Measurements from ENCODE around the gene MTHFSD.

MTHFSD gene

DNA sequence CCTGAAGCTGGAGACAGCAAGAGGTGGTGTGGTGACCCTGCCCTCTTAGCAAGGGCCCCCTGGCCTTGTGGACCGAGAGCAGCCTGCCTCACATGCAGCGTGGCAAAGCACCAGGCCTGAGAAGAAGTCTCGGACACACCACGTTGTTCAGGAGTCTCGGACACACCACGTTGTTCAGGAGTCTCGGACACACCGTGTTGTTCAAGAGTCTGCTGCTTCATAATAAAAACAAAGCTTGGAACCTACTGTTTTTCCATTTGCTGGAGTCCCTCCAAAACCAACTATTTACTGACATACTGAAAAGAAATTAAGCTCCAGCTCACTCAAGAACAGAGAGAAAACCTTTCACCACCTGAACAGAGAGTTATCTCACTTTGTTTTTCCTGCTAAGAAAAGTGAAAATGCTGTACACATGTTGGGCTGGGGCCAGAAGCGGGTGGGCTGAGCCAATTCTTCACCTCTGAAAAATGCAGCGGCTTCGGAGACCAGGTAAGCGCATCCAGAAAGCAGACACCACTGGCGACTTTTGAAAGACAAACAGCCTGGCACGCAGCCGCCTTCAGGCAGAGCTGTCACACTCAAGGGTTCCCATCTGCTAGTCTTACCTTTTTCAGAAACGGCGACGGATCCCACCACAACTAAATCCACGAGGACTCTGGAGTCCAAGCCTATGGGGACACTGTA, 8.9 kb downstream of the MTHFSD start:
- no peak for ATAC-seq
- TF ChIP-seq CREB5 (CRISPR knock-in tag; IDR thresholded peaks at IDR 0.05; ENCODE audit: low read depth) (no peak), GLIS3 (CRISPR knock-in tag; IDR thresholded peaks at IDR 0.05) (no peak), RARB (CRISPR knock-in tag; IDR thresholded peaks at IDR 0.05) (no peak), TCF4 (CRISPR knock-in tag; IDR thresholded peaks at IDR 0.05; ENCODE audit: borderline replicate concordance) (no peak), ZC3H10 (CRISPR knock-in tag; IDR thresholded peaks at IDR 0.05) (no peak), ZNF8 (CRISPR knock-in tag; IDR thresholded peaks at IDR 0.05) (no peak), ISL1 (CRISPR knock-in tag; IDR thresholded peaks at IDR 0.05) (no peak), ESRRG (CRISPR knock-in tag; IDR thresholded peaks at IDR 0.05) (no peak), ZFP30 (CRISPR knock-in tag; IDR thresholded peaks at IDR 0.05) (no peak), ARNTL (CRISPR knock-in tag; IDR thresholded peaks at IDR 0.05; ENCODE audit: borderline replicate concordance, low read depth) (no peak), BACH2 (CRISPR knock-in tag; IDR thresholded peaks at IDR 0.05; ENCODE audit: borderline replicate concordance) (no peak), ZNF70 (CRISPR knock-in tag; IDR thresholded peaks at IDR 0.05) (no peak), PPARA (CRISPR knock-in tag; IDR thresholded peaks at IDR 0.05; ENCODE audit: borderline replicate concordance) (no peak), CSDC2 (CRISPR knock-in tag; IDR thresholded peaks at IDR 0.05) (no peak), TSHZ2 (CRISPR knock-in tag; IDR thresholded peaks at IDR 0.05) (no peak), OSR1 (CRISPR knock-in tag; IDR thresholded peaks at IDR 0.05) (no peak), ZNF565 (CRISPR knock-in tag; conservative IDR thresholded peaks at IDR 0.05; ENCODE audit: low read depth) (no peak)
- TF ChIP-seq, protein P1, sequence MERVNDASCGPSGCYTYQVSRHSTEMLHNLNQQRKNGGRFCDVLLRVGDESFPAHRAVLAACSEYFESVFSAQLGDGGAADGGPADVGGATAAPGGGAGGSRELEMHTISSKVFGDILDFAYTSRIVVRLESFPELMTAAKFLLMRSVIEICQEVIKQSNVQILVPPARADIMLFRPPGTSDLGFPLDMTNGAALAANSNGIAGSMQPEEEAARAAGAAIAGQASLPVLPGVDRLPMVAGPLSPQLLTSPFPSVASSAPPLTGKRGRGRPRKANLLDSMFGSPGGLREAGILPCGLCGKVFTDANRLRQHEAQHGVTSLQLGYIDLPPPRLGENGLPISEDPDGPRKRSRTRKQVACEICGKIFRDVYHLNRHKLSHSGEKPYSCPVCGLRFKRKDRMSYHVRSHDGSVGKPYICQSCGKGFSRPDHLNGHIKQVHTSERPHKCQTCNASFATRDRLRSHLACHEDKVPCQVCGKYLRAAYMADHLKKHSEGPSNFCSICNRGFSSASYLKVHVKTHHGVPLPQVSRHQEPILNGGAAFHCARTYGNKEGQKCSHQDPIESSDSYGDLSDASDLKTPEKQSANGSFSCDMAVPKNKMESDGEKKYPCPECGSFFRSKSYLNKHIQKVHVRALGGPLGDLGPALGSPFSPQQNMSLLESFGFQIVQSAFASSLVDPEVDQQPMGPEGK (CRISPR knock-in tag; IDR thresholded peaks at IDR 0.05; ENCODE audit: borderline replicate concordance), result no peak

- ATAC-seq, result no peak
- TF ChIP-seq ZNF8 (CRISPR knock-in tag; IDR thresholded peaks at IDR 0.05), result no peak
- TF ChIP-seq ZNF565 (CRISPR knock-in tag; conservative IDR thresholded peaks at IDR 0.05; ENCODE audit: low read depth), result no peak
- TF ChIP-seq, protein P1 (CRISPR knock-in tag; IDR thresholded peaks at IDR 0.05; ENCODE audit: borderline replicate concordance), result no peak
- TF ChIP-seq TSHZ2 (CRISPR knock-in tag; IDR thresholded peaks at IDR 0.05), result no peak
- TF ChIP-seq RARB (CRISPR knock-in tag; IDR thresholded peaks at IDR 0.05), result no peak
- no peak for TF ChIP-seq ARNTL (CRISPR knock-in tag; IDR thresholded peaks at IDR 0.05; ENCODE audit: borderline replicate concordance, low read depth)
- no peak for TF ChIP-seq ISL1 (CRISPR knock-in tag; IDR thresholded peaks at IDR 0.05)
- TF ChIP-seq ZNF70 (CRISPR knock-in tag; IDR thresholded peaks at IDR 0.05), result no peak
- no peak for TF ChIP-seq ZC3H10 (CRISPR knock-in tag; IDR thresholded peaks at IDR 0.05)
- no peak for TF ChIP-seq ZFP3 (CRISPR knock-in tag; IDR thresholded peaks at IDR 0.05)
- TF ChIP-seq SNAI2 (CRISPR knock-in tag; IDR thresholded peaks at IDR 0.05), result no peak
- TF ChIP-seq, protein P2, sequence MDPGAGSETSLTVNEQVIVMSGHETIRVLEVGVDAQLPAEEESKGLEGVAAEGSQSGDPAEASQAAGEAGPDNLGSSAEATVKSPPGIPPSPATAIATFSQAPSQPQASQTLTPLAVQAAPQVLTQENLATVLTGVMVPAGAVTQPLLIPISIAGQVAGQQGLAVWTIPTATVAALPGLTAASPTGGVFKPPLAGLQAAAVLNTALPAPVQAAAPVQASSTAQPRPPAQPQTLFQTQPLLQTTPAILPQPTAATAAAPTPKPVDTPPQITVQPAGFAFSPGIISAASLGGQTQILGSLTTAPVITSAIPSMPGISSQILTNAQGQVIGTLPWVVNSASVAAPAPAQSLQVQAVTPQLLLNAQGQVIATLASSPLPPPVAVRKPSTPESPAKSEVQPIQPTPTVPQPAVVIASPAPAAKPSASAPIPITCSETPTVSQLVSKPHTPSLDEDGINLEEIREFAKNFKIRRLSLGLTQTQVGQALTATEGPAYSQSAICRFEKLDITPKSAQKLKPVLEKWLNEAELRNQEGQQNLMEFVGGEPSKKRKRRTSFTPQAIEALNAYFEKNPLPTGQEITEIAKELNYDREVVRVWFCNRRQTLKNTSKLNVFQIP (CRISPR knock-in tag; IDR thresholded peaks at IDR 0.05; ENCODE audit: borderline replicate concordance, low read depth), result no peak
- no peak for TF ChIP-seq TOX (CRISPR knock-in tag; IDR thresholded peaks at IDR 0.05; ENCODE audit: borderline replicate concordance)
- TF ChIP-seq CREB5 (CRISPR knock-in tag; IDR thresholded peaks at IDR 0.05; ENCODE audit: low read depth), result no peak
- no peak for TF ChIP-seq ZFP30 (CRISPR knock-in tag; IDR thresholded peaks at IDR 0.05)
- no peak for TF ChIP-seq ESRRG (CRISPR knock-in tag; IDR thresholded peaks at IDR 0.05)
- no peak for TF ChIP-seq TCF4 (CRISPR knock-in tag; IDR thresholded peaks at IDR 0.05; ENCODE audit: borderline replicate concordance)
- no peak for TF ChIP-seq BACH2 (CRISPR knock-in tag; IDR thresholded peaks at IDR 0.05; ENCODE audit: borderline replicate concordance)
- TF ChIP-seq OSR1 (CRISPR knock-in tag; IDR thresholded peaks at IDR 0.05), result no peak
- TF ChIP-seq CSDC2 (CRISPR knock-in tag; IDR thresholded peaks at IDR 0.05), result no peak
Observed at GRCh38 chr16:86545481-86545880, 9.6 kb downstream of the MTHFSD start.
